PFSK-1 (cell line): Measurements from ENCODE around the gene PAPSS1.

Source experiments
- FOXP2 ChIP-seq: optimal IDR thresholded peaks from 2 replicates; pipeline ENCODE3; 2011; ENCODE audit warnings: borderline replicate concordance, control low read depth, inconsistent platforms; ENCODE audit not compliant: insufficient read depth; ENCODE audit errors: extremely low read length, extremely low read depth
- POLR2AphosphoS5 ChIP-seq: IDR thresholded peaks from 2 replicates; pipeline ENCODE4 v1.6.1; 2012; ENCODE audit warnings: low read depth, mild to moderate bottlenecking, control low read depth, low read length, moderate library complexity
- SIN3A ChIP-seq: IDR thresholded peaks from 2 replicates; pipeline ENCODE4 v1.6.1; 2012; ENCODE audit warnings: mild to moderate bottlenecking, low read length, moderate library complexity, borderline replicate concordance; ENCODE audit not compliant: insufficient read depth
- TAF1 ChIP-seq: IDR thresholded peaks from 2 replicates; pipeline ENCODE4 v1.6.1; 2012; ENCODE audit warnings: low read length, control low read depth, borderline replicate concordance; ENCODE audit not compliant: insufficient read depth
- TF ChIP-seq, protein P1 (sequence below), 2 experiments: IDR thresholded peaks; 2 replicates each; pipeline versions ENCODE4 v1.6.1 to v1.8.0; 2011 to 2012; ENCODE audit warnings: low read depth in 2 of 2, low read length in 2 of 2, control low read depth in 1 of 2, inconsistent platforms in 1 of 2, mild to moderate bottlenecking in 1 of 2, moderate library complexity in 1 of 2; ENCODE audit not compliant: insufficient read depth in 1 of 2

The PAPSS1 gene

DNA sequence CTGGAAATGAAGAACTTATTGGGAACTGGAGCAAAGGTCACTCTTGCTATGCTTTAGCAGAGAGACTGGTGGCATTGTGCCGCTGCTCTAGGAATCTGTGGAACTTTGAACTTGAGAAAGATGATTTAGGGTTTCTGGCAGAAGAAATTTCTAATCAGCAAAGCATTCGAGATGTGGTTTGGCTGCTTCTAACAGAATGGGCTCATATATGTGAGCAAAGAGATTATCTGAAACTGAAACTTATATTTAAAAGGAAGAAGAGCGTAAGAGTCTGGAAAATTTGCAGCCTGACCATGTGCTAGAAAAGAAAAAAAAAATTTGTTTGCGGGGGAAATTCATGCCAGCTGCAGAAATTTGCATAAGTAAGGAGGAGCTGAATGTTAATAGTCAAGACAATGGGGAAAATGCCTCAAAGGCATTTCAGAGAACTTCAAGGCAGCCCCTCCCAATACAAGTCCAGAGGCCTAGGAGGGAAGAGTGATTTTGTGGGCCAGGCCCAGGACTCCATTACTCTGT is 35.9 kb upstream of the PAPSS1 start:
- TF ChIP-seq FOXP2 = no peak
- TF ChIP-seq SIN3A = no peak
- TF ChIP-seq, protein P1, sequence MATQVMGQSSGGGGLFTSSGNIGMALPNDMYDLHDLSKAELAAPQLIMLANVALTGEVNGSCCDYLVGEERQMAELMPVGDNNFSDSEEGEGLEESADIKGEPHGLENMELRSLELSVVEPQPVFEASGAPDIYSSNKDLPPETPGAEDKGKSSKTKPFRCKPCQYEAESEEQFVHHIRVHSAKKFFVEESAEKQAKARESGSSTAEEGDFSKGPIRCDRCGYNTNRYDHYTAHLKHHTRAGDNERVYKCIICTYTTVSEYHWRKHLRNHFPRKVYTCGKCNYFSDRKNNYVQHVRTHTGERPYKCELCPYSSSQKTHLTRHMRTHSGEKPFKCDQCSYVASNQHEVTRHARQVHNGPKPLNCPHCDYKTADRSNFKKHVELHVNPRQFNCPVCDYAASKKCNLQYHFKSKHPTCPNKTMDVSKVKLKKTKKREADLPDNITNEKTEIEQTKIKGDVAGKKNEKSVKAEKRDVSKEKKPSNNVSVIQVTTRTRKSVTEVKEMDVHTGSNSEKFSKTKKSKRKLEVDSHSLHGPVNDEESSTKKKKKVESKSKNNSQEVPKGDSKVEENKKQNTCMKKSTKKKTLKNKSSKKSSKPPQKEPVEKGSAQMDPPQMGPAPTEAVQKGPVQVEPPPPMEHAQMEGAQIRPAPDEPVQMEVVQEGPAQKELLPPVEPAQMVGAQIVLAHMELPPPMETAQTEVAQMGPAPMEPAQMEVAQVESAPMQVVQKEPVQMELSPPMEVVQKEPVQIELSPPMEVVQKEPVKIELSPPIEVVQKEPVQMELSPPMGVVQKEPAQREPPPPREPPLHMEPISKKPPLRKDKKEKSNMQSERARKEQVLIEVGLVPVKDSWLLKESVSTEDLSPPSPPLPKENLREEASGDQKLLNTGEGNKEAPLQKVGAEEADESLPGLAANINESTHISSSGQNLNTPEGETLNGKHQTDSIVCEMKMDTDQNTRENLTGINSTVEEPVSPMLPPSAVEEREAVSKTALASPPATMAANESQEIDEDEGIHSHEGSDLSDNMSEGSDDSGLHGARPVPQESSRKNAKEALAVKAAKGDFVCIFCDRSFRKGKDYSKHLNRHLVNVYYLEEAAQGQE (IDR thresholded peaks at IDR 0.05; ENCODE audit: insufficient read depth in 1 of 2, low read depth in 2 of 2, low read length in 2 of 2) = no peak
- no peak for TF ChIP-seq POLR2AphosphoS5
- TF ChIP-seq TAF1 = no peak

DNA sequence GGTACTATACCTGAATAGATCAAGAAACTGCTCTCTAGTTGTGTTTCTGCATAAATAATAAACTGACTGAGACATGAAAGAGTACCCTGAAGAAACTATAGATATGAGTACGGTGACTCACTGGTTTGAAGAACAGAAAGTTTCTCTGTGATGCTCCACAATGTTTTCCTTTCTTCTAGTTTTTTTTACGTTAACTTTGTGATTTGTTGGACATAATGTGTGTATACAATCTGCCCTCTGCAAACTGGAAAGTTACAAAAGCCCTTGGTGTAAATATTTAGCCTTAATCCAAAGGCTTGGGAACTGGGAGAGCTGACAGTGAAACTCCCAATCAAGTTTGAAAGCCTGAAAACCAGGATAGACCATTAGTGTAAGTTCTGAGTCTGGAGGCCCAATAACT is 31.6 kb upstream of the PAPSS1 start:
- TF ChIP-seq TAF1 (no peak), POLR2AphosphoS5 (no peak), FOXP2 (no peak), SIN3A (no peak)
- TF ChIP-seq, protein P1 (IDR thresholded peaks at IDR 0.05; ENCODE audit: insufficient read depth in 1 of 2, low read depth in 2 of 2, low read length in 2 of 2) = no peak

DNA sequence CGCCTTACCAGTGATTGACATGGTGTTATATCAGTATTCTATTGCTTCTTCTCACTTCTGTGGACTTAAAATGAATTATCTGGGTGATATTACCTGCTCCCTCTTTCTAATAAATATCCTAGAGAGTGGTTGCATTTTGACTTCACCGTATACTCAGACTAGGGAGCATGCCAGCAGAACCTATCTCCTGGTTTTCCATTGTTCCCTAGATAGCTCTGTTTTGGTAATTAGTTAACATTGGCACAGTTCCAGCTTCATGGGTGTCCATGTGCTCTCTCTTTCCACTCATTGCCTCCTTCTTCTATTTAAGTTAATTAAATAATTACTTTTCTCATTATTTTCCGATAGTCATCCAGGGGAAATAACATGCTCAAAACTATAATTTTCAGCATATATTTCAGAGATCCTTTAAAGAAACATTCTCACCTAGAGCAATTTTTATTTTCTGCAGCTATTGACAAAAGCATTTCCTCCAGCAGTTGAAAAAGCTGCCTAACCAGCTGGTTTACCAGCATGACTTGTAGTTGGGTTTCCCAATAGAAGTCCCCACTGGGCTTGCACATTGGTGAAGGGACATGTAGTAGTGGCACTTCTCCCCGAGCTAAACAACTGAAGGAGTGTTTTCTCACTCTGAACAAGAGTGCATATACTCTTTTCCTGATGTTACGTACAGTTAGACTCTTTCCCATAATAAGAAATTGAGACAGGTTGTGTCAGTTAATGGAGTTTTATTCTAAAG is 27.9 kb upstream of the PAPSS1 start:
- no peak for TF ChIP-seq POLR2AphosphoS5
- TF ChIP-seq TAF1 = no peak
- TF ChIP-seq, protein P1 (IDR thresholded peaks at IDR 0.05; ENCODE audit: insufficient read depth in 1 of 2, low read depth in 2 of 2, low read length in 2 of 2) = no peak
- no peak for TF ChIP-seq FOXP2
- TF ChIP-seq SIN3A = no peak

DNA sequence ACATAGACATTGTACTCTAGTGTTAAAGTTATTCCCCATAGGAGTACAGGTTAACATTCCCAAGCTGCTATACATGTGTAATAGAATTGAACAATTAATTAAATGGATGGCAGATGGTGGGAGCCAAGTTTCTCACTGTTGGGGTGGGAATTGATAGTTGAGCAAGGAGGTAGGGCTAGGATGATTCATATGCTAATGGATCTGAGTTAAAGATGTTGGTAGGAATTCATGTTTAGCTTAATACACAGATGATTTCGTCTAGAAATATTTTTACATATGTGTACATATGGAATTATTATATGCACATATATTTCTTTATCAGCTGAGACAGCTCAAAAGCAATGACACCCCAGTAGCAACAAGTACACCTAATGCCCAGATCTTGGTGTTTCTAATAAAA is 26.1 kb upstream of the PAPSS1 start:
- TF ChIP-seq POLR2AphosphoS5 (no peak), TAF1 (no peak), SIN3A (no peak), FOXP2 (no peak)
- TF ChIP-seq, protein P1 (IDR thresholded peaks at IDR 0.05; ENCODE audit: insufficient read depth in 1 of 2, low read depth in 2 of 2, low read length in 2 of 2) = no peak

DNA sequence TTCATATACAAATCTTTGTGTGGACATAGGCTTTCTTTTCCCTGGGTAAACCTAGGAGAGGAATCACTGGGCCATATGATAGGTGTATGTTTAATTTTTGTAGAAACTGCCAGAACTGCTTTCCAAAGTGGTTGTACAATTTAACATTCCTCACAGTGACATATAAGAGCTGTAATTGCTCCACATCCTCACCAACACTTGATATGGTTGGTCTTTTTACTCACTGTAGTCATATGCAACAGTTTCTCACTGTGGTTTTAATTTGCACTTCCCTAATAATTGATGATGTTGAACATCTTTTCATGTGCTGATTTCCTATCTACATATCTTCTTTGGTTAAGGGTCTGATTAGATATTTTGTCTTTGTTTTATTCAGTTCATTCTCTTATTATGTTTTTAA is 24.5 kb upstream of the PAPSS1 start:
- TF ChIP-seq TAF1 = no peak
- TF ChIP-seq FOXP2 = no peak
- TF ChIP-seq SIN3A = no peak
- no peak for TF ChIP-seq POLR2AphosphoS5
- TF ChIP-seq, protein P1 (IDR thresholded peaks at IDR 0.05; ENCODE audit: insufficient read depth in 1 of 2, low read depth in 2 of 2, low read length in 2 of 2) = no peak
